Activated CD8-positive, alpha-beta memory T cell treated with anti-CD3 and anti-CD28 coated beads for 4 hours (primary cell): ENCODE results near the gene MAD1L1.
"Not testable (repeated sequence)": the region's sequence is repeated elsewhere in the genome, so short reads cannot be mapped to it uniquely, and the experiment has no call there.

Experiments used
- DNase-seq, 2 donors: peaks; one replicate each; pipeline ENCODE4 v3.0.0-alpha.2; 2020; ENCODE audit warnings: low read depth in 2 of 2

Gene MAD1L1

GRCh38 chr7:1974290-1975101 is 258.2 kb downstream of the MAD1L1 start:
- no peak for DNase-seq

DNA sequence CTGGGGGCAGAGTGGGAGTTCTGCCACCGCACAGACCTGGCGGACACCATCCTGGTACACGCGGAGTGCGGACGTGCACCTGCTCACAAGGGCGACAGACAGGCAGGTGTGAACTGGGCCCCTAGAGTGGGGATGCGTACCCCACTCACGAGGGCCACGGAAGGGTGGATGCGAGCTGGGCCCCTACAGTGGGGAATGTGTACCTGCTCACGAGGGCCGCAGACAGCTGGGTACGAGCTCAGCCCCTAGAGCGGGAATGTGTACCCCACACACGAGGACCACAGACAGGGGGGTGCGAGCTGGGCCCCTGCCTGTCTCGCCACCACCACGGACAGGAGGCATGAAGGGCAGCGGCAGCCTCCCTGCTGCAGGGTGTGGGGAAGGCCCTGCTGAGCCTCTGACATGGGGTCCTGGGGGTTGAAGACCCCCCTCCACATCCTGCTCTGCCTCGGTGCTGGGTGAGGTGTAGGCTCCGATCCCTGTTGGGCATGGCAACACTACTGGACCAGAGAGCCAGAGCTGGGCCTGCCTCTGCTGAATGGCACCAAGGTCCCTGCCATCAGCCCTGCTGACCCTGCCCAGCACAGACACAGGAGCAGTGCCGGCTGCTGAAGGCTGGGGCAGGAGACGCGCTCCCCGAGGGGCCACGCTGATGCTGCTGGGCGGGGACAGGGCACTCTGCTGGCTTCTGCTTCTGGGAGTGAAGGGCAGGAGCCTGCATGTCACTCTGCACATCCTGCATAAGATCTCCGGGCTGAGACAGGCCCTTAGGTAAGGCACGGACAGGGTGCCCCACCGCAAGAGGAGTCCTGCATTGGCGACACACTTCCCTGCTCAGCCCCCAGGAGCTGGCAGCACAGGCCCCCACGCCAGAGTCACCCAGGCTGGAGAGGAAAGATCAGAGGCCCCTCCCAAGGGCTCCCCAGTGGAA is 259.2 kb downstream of the MAD1L1 start:
- no peak for DNase-seq

- DNase-seq: no peak
These were observed 260.0 kb downstream of the MAD1L1 start for GRCh38 chr7:1972744-1973143.

GRCh38 chr7:1971946-1972654 is 260.6 kb downstream of the MAD1L1 start:
- DNase-seq: no peak

GRCh38 chr7:1970895-1971294 is 261.9 kb downstream of the MAD1L1 start:
- DNase-seq: no peak

DNA sequence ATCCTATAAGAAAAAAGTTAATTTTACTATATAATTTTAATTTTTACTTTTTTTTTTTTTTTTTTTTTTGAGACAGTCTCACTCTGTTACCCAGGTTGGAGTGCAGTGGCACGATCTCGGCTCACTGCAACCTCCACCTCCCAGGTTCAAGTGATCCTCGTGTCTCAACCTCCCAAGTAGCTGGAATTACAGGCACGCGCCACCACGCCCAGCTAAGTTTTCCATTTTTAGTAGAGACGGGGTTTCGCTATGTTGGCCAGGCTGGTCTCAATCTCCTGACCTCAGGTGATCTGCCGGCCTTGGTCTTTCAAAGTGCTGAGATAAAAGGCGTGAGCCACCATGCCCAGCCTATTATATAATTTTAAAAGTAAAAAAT is 262.5 kb downstream of the MAD1L1 start:
- not testable (repeated sequence) for DNase-seq

DNA sequence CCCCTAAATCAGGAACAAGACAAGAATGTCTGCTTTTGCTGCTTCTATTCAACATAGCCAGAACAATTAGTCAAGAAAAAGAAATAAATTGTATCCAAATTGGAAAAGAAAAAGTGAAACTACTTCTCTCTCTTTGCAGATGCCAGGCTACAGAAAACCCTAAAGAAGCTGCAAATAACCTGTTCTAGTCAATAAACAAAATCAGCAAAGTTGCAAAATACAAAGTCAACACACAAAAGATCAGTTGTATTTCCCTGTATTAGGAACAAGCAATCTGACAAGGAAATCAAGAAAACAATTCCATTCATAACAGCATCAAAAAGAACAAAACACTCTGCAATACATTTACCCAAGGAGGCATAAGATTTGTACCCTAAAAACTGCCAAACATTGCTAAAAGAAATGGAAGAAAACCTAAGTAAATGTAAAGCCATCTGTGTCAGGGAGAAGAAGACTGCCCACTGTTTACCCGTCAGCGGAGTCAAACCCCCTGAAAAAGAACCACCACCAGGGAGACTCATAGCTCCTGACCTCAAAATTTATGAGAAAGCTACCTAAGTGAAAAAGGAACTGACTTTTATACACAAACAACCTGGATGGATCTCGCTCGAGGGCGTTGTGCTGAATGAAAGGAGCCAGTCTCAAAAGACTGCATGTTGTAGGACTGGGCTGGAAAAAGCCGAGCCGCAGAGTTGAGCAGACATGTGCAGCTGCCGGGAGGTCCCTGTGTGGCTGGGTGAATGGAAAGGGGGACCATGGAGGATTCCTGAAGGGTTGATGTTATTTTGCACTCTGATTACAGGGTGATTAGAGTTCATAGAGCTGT is 263.1 kb downstream of the MAD1L1 start:
- DNase-seq: no peak

GRCh38 chr7:1968397-1969111 is 264.2 kb downstream of the MAD1L1 start:
- DNase-seq: no peak

DNA sequence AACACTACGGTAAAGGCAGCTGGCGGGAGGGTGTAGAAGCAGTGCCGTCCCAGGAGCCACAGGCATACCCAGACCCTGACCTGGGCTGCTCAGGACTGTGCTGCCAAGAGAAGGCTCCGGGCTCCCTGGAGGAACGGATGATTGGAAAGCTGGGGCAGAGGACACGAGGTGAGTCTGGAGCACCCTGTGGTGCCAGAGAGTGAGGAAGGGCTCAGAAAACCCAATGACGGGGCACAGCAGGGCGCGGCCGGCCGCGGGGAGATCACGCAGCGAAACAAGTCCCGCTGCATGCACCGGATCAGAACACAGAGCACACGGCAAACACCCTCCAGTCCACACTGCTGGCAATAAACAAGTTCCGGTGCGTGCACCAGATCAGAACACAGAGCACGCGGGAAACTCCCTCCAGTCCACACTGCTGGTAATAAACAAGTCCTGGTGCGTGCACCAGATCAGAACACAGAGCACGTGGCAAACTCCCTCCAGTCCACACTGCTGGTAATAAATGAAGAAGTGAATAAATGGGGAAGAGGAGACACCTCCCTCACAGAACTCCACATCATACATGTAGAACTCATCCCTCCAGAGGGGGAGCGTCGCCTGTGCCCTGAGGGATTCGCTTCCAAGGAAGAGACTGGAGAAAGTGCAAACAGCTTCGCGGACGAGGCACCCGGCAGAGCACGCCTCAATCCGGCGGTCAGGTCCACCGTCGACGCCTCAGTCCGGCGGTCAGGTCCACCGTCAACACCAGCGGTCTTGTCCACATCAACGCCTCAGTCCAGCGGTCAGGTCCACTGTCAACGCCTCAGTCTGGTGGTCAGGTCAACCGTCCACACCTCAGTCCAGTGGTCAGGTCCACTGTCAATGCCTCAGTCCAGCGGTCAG is 265.0 kb downstream of the MAD1L1 start:
- no peak for DNase-seq

GRCh38 chr7:1966631-1967200 is 266.0 kb downstream of the MAD1L1 start:
- DNase-seq: no peak

GRCh38 chr7:1965579-1966294 is 267.0 kb downstream of the MAD1L1 start:
- no peak for DNase-seq

DNA sequence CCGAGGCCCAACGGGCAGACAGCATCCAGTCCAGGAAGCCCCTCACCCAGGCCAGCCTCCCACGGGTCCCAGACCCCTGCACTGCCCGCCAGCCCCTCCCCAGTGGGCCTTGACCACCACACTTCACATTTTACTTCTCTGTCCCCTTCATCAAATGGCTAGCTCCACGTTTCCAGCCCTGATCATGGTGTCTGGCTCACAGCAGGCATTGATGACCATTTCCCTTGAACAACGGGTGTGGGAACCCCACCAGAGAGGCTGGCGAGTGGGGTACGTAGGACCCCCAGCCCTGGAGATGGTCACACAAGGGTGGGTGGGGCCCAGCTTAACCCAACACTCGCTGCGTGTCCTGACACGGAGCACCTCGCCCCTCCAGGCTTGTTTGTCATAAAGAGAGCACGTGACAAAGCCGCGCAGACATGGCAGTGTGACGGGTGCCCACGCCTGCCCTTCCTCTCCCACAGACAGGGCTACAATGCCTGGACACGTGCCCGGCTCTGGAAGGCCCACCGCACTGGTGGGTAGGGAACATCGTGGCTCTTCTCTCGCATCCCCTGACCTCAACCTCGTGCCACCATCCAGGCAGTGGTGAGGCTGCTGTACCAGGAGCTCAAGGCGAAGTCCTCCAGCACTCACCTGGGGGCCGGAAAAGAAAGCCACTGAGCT is 267.7 kb downstream of the MAD1L1 start:
- no peak for DNase-seq

DNA sequence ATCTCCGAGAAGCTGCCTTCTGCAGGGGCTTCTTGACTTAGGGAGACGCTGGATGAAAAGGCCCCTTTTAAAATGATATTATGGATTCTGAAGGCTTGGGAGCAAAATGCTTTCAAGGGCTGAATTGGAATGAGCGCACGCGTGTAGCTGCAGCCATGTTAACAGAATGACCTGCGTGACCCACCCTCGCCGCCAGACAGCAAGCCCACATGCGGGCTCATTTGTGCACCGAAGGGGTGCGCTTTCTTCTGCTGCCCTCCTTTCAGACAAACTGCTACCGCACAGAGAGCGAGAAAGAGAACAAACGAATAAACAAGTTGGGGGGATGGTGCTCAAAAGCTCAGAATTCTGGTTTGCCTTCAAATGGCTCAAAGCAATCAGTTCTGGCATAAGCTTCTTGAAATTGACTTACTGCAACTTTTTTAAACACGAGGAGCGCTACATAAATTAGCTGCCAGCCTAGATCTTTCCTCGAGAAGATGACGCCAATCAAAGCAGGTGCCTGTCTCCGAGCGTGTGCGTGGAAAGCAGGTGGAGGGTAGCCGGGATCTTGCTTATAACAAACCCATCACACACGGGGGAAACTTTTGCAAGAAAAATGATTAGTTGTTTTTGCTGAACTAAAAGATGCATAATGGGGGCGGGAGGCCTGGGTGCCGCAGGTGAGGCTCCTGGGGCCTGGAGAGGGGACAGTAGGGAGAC is 268.4 kb downstream of the MAD1L1 start:
- DNase-seq: no peak

- no peak for DNase-seq
These were observed 269.2 kb downstream of the MAD1L1 start for GRCh38 chr7:1963575-1963974.

- DNase-seq: peak in 1 of 2 donors; percentile 33
These were observed 271.0 kb downstream of the MAD1L1 start for GRCh38 chr7:1961701-1962276.

DNA sequence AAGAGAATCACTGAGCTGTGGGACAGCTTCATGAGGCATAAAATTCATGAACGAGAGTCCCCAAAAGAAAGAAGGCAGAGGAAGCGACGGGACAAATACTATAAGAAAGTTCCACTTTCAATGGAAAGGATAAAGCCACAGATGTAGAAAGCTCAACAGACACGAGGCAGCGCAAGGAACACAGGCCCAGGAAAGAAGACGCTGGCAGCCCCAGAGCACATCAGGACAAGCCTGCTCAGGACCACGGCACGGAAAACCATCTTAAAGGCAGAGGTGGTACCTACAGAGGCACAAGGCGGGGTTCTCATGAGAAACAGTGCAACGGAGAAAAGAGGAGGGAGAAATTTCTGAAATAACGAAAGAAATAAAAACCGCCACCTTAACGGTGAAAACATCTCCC is 273.4 kb downstream of the MAD1L1 start:
- no peak for DNase-seq
